ENCODE results near the gene ME3.

DNA sequence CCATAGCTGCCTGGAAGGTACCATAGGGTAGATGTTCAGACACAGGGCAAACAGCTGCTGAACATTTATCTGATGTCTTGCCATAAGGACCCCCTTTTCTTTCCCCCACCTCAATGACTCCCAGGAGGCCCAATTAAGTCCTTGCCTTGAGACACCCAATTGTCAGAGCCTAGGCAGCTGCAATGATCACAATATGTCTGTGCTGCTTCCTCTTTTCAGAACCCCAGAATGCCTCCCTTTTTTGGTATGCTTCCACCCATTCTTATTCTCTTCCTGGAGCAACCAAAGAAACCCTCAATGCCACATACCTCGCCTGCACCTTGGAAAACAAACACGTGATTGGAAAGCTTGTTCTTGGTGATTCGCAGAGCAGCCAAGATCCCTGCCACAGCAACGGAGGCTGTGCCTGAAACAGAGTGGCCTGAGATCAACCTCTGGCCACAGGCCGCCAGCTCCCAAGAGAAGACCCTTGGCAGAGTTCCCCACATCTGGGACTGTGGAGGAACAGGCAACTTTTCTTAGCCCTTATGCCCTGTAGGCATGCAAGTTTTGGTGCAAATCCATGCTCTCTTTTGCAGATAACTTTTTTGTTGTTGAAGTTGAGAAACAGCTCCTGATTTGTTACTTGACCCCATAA lies 222.3 kb downstream of the ME3 start:
- TF ChIP-seq EGR1 (IDR thresholded peaks at IDR 0.05; ENCODE audit: low read depth): no peak
- no peak for TF ChIP-seq EZH2 (IDR thresholded peaks at IDR 0.05)
- no peak for TF ChIP-seq POLR2A (IDR thresholded peaks at IDR 0.05; ENCODE audit: borderline replicate concordance, extremely low read depth, insufficient read depth, insufficient read length)
- TF ChIP-seq, protein P1, sequence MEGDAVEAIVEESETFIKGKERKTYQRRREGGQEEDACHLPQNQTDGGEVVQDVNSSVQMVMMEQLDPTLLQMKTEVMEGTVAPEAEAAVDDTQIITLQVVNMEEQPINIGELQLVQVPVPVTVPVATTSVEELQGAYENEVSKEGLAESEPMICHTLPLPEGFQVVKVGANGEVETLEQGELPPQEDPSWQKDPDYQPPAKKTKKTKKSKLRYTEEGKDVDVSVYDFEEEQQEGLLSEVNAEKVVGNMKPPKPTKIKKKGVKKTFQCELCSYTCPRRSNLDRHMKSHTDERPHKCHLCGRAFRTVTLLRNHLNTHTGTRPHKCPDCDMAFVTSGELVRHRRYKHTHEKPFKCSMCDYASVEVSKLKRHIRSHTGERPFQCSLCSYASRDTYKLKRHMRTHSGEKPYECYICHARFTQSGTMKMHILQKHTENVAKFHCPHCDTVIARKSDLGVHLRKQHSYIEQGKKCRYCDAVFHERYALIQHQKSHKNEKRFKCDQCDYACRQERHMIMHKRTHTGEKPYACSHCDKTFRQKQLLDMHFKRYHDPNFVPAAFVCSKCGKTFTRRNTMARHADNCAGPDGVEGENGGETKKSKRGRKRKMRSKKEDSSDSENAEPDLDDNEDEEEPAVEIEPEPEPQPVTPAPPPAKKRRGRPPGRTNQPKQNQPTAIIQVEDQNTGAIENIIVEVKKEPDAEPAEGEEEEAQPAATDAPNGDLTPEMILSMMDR (IDR thresholded peaks at IDR 0.05 in 2 of 3, conservative IDR thresholded peaks at IDR 0.05 in 1 of 3; ENCODE audit: borderline replicate concordance in 1 of 3, insufficient read depth in 1 of 3, low read depth in 2 of 3, low read length in 2 of 3): no peak

Data from HCT116 (cell line).